Gastrocnemius medialis (tissue), 4 donors: ENCODE data around the gene MRGPRG.
"Not testable (repeated sequence)": the region's sequence is repeated elsewhere in the genome, so short reads cannot be mapped to it uniquely, and the experiment has no call there.

Experiments
- POLR2A ChIP-seq, 2 donors: fragments of 450-650 bp; IDR thresholded peaks; one replicate each; pipeline ENCODE4 v1.6.1; 2017; ENCODE audit warnings: antibody characterized with exemption in 2 of 2, mild to moderate bottlenecking in 2 of 2, moderate library complexity in 2 of 2
- TF ChIP-seq, protein P1 (sequence below), 5 experiments: fragments of 450-650 bp in 3 of 5; fragments of 200-600 bp in 2 of 5; sonication (generic) in 2 of 5; IDR thresholded peaks in 4 of 5; conservative IDR thresholded peaks in 1 of 5; 1 replicate in 4 of 5; 2 replicates in 1 of 5; pipeline ENCODE4 v1.5.1; 2016 to 2019; ENCODE audit warnings: antibody characterized with exemption in 5 of 5, mild to moderate bottlenecking in 3 of 5, moderate library complexity in 3 of 5

DNA sequence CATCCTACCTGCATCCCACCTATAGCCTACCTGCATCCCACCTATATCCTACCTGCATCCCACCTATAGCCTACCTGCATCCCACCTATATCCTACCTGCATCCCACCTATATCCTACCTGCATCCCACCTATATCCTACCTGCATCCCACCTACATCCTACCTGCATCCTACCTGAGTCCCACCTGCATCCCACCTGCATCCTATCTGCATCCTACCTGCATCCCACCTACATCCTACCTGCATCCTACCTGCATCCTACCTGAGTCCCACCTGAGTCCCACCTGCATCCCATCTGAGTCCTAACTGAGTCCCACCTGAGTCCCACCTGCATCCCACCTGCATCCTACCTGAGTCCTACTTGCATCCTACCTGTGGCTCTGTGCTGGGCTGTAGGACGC is 38.9 kb upstream of the MRGPRG start:
- TF ChIP-seq, protein P1, sequence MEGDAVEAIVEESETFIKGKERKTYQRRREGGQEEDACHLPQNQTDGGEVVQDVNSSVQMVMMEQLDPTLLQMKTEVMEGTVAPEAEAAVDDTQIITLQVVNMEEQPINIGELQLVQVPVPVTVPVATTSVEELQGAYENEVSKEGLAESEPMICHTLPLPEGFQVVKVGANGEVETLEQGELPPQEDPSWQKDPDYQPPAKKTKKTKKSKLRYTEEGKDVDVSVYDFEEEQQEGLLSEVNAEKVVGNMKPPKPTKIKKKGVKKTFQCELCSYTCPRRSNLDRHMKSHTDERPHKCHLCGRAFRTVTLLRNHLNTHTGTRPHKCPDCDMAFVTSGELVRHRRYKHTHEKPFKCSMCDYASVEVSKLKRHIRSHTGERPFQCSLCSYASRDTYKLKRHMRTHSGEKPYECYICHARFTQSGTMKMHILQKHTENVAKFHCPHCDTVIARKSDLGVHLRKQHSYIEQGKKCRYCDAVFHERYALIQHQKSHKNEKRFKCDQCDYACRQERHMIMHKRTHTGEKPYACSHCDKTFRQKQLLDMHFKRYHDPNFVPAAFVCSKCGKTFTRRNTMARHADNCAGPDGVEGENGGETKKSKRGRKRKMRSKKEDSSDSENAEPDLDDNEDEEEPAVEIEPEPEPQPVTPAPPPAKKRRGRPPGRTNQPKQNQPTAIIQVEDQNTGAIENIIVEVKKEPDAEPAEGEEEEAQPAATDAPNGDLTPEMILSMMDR (IDR thresholded peaks at IDR 0.05 in 4 of 5, conservative IDR thresholded peaks at IDR 0.05 in 1 of 5), result not testable (repeated sequence)
- TF ChIP-seq POLR2A (IDR thresholded peaks at IDR 0.05), result not testable (repeated sequence)
